Liver (tissue), 2 donors: ENCODE results near the gene CSF3R.

Experiments
- FOXA1 ChIP-seq: IDR thresholded peaks from 2 replicates; pipeline ENCODE4 v1.6.1; 2016; ENCODE audit warnings: antibody characterized with exemption
- MAX ChIP-seq: IDR thresholded peaks from 2 replicates; pipeline ENCODE4 v1.6.1; 2016; ENCODE audit warnings: antibody characterized with exemption
- TF ChIP-seq, protein P1 (sequence below): fragments of 150-350 bp; IDR thresholded peaks from 2 replicates; pipeline ENCODE4 v1.5.1; 2017; ENCODE audit warnings: improper control_type of control experiment, low read depth, low read length; ENCODE audit not compliant: missing input control
- TF ChIP-seq, protein P2 (sequence below): IDR thresholded peaks from 2 replicates; pipeline ENCODE4 v1.6.1; 2016; ENCODE audit warnings: antibody characterized with exemption
- donor health status: healthy.

- TF ChIP-seq, protein P1, sequence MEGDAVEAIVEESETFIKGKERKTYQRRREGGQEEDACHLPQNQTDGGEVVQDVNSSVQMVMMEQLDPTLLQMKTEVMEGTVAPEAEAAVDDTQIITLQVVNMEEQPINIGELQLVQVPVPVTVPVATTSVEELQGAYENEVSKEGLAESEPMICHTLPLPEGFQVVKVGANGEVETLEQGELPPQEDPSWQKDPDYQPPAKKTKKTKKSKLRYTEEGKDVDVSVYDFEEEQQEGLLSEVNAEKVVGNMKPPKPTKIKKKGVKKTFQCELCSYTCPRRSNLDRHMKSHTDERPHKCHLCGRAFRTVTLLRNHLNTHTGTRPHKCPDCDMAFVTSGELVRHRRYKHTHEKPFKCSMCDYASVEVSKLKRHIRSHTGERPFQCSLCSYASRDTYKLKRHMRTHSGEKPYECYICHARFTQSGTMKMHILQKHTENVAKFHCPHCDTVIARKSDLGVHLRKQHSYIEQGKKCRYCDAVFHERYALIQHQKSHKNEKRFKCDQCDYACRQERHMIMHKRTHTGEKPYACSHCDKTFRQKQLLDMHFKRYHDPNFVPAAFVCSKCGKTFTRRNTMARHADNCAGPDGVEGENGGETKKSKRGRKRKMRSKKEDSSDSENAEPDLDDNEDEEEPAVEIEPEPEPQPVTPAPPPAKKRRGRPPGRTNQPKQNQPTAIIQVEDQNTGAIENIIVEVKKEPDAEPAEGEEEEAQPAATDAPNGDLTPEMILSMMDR, result no peak
- TF ChIP-seq FOXA1 (no peak), MAX (no peak)
- TF ChIP-seq, protein P2, sequence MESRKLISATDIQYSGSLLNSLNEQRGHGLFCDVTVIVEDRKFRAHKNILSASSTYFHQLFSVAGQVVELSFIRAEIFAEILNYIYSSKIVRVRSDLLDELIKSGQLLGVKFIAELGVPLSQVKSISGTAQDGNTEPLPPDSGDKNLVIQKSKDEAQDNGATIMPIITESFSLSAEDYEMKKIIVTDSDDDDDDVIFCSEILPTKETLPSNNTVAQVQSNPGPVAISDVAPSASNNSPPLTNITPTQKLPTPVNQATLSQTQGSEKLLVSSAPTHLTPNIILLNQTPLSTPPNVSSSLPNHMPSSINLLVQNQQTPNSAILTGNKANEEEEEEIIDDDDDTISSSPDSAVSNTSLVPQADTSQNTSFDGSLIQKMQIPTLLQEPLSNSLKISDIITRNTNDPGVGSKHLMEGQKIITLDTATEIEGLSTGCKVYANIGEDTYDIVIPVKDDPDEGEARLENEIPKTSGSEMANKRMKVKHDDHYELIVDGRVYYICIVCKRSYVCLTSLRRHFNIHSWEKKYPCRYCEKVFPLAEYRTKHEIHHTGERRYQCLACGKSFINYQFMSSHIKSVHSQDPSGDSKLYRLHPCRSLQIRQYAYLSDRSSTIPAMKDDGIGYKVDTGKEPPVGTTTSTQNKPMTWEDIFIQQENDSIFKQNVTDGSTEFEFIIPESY, result no peak
These were observed 16.2 kb downstream of the CSF3R start for GRCh38 chr1:36466370-36467026.
